GM12872 (cell line): ENCODE measurements around the gene DCAF11.

ENCODE experiments used
- TF ChIP-seq, protein P1 (sequence below): IDR thresholded peaks from 3 replicates; pipeline ENCODE4 v1.5.1; 2011; ENCODE audit warnings: low read depth, mild to moderate bottlenecking, low read length, moderate library complexity; ENCODE audit not compliant: insufficient read depth

Gene DCAF11

DNA sequence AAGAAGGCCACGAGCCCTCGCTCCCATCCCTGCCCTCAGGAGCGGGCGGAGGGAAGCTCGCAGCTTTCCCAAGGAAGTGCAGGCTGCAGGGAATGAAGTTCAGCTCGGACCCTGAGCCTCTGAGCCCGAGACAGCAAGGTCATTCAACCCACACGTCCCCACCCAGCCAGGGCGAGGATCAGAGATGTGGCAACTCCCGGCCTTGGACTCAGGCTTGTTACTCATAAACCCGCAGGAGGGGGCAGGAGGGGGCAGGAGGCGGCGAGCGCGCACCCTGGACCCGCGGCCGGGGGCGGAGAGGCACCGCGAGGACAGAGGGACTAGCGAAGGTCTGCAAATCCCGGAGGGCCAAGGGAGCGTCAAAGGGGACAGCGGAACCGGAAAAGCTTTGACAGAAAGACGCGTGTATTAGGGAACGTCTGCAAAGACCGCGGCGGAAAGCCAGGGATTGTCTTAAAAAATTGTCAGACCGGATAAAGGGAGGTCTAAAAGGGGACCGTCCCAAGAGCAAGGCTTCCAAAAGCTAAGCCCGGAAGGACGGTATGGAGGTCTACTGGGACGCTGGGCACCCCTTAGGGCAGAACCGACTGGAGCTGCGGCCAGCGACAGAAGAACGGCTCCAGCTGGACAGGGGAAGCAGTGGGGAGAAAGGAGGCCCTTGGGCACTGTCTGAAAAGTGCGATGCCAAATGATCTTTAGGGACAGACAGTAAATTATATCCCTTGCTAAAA, 611 bp upstream of the DCAF11 start:
- TF ChIP-seq, protein P1, sequence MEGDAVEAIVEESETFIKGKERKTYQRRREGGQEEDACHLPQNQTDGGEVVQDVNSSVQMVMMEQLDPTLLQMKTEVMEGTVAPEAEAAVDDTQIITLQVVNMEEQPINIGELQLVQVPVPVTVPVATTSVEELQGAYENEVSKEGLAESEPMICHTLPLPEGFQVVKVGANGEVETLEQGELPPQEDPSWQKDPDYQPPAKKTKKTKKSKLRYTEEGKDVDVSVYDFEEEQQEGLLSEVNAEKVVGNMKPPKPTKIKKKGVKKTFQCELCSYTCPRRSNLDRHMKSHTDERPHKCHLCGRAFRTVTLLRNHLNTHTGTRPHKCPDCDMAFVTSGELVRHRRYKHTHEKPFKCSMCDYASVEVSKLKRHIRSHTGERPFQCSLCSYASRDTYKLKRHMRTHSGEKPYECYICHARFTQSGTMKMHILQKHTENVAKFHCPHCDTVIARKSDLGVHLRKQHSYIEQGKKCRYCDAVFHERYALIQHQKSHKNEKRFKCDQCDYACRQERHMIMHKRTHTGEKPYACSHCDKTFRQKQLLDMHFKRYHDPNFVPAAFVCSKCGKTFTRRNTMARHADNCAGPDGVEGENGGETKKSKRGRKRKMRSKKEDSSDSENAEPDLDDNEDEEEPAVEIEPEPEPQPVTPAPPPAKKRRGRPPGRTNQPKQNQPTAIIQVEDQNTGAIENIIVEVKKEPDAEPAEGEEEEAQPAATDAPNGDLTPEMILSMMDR, result no peak

DNA sequence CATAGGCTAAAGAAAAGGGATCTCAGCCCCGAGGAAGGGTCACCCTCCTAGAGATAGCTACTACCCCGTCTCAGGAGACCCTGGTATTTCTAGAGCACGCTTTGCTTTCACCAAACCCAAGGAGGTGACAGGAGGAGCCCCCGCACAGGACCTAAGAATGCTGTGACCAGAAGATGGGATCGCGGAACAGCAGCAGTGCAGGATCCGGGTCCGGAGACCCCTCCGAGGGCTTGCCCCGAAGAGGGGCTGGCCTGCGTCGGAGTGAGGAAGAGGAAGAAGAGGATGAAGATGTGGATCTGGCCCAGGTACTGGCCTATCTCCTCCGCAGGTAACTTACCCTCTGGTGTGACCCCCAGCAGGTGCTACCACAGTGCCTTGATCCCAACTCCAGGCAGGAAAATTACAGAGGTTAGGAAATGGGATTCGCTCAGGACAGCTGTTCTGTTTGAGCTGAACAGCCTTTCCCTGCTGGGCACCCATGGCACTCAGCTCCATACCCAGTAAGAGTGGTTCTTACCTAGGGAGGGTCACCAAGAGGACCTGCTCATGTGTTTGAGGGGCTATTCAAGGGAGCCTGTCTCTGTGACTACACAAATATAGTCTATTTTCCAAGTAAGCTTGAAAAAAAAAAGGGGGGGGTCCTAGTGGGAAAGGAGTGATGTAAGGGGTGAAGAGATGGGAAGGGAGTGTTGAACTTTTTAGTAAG, 998 bp downstream of the DCAF11 start:
- TF ChIP-seq, protein P1, result no peak

DNA sequence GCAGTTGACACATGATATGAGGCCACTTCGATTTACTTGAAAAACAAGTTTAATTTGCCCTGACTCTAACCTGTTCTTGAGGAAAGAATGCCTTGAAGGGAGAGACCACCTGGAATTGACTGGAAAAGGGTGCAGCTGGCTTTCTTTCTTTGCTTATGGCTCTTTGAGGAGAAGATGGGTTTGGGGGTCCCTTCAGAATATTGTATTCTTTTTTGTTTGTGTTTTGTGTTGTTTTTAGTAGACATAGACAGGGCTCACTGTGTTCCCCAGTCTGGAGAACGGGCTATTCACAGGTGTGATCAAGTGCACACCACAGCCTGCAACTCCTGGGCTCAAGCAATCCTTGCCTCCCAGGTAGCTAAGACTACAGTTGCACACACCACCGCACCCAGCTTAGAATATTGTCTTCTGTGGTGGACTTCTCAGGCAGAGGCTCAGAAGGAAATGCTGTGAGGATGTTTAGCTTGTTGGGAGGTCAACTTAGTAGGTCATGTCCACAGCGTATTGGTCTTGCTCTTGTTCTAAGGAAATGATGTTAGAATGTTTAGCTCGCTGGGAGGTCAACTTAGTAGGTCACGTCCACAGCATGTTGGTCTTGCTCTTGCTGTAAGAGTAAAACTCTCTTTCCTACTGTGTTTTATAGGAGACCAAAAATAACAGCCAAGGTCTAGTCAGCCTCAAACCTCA, 1.7 kb downstream of the DCAF11 start:
- TF ChIP-seq, protein P1, result no peak

DNA sequence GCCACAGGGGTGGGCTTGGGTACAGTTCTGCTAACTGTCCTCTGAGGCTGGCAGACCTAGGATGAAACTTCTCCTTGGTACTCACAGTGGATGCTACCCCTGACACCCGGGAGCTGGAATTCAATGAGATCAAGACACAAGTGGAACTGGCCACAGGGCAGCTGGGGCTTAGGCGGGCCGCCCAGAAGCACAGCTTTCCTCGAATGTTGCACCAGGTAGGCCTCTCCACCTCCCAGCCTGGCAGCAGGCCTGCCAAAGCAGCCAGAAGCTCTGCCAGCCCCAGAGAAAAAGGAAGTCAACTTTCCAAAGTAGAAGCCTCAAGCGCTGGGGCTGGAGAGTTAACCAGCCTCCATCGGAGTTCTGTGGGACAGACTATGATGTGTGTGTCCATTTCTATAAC, 2.6 kb downstream of the DCAF11 start:
- TF ChIP-seq, protein P1, result no peak

DNA sequence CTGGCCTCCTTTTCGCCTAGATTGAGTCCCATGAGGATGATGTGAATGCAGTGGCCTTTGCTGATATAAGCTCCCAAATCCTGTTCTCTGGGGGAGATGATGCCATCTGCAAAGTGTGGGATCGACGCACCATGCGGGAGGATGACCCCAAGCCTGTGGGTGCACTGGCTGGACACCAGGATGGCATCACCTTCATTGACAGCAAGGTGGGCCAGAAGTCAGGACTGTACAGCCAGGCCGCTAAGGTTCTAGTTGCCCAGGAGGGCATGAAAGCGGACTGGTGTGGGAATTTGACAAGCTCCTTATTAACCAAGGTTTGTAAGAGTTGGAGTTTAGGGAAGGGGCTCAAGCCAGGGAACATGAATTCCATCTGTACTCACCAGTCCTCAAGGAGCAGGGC, 5.1 kb downstream of the DCAF11 start:
- TF ChIP-seq, protein P1, result no peak

DNA sequence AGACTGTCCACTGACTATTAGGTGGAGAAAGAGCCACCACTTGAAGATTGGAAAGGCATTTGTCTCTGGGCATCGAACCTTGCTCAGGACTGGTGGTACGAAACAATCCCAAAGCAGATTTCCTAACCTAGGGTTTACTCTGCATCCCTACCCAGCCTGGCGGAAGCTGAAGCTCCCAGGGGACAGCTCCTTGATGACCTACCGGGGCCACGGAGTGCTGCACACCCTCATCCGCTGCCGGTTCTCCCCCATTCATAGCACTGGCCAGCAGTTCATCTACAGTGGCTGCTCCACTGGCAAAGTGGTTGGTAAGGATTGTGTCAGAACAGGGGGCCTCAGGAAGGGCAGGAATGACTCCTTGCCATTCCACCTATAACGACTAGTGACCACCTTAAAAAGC, 6.6 kb downstream of the DCAF11 start:
- TF ChIP-seq, protein P1, result no peak

DNA sequence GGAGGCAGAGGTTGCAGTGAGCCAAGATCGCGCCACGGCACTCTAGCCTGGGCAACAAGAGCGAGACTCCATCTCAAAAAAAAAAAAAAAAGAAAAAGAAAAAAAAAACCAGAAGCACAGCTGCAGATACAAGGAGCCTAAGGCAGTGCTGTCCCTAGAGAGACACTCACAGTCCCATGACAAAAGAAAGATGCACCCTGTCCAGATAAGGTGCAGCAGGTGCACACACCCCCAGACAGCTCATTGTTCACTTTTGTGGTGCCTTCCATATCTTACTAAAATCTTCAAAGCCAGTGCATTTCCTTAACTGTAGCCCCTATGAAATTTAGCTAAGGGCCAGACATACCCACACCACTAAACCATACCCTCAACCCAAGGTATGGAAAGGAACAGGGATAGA, 7.8 kb downstream of the DCAF11 start:
- TF ChIP-seq, protein P1, result no peak
